GM21619 (cell line): ENCODE results near the gene FAM170B.

Source experiments
- ATAC-seq: cut with Tn5 transposase; IDR thresholded peaks from one replicate; pipeline ENCODE4 v1.9.1; 2021; ENCODE audit not compliant: unreplicated experiment

FAM170B gene

GRCh38 chr10:49128854-49129253, 5.0 kb downstream of the FAM170B start:
- no peak for ATAC-seq

DNA sequence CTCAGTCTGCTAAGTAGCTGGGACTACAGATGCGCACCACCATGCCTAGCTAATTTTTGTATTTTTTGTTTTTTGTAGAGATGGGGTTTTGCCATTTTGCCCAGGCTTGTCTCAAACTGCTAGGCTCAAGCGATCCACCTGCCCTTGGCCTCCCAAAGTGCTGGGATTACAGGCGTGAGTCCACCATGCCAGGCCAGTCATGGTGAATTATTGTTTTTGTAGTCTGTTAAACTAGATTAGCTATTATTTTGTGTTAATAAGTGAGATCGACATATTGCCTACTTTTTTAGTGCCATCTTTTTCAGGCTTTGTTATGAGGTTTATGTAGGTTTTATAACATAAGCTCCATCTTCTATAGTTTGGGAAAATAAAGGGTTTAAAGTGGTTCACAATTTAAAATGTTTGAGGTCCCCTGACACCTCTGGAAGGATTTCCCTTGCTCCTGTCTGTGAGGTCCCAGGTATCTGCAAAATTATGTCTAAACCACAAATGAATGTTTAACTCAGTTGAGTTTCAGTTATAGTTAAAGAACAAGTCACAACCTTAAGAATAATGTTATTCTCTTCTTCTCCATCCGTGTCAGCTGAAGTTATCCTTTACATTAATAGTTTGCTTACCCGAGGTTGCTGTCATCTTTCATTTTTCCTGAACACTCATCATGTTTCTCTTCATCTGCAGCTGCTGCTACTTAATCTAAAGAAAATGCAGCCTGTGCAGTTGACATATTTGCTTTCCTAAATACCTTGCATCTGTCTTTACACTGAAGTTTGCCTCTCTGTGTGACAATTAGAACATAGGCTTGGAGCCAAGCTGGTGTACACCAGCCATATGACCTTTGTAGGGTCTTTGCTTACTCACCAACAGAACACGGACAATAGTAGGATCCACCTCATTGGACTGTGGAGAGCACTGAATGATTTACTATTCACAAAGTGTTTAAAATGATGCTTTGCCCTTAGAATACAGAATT, 9.6 kb downstream of the FAM170B start:
- no peak for ATAC-seq

DNA sequence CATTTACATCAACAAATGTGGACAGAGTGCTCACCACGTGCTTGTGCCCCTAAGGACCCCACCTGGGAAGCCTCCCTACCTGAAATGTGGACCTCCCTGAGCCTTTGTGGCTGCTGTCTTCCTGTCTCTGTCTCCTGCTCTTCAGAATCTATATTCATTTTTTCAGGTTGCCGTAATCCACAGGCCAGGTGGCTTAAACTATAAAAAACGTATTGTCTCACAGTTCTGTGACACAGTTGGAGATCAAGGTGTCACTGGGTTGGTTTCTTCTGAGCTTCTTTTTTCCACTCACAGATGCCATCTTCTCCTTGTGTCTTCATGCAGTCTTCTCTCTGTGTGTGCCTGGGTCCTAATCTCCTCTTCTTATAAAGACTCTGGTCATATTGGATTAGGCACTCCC, 12.9 kb downstream of the FAM170B start:
- ATAC-seq, result no peak

DNA sequence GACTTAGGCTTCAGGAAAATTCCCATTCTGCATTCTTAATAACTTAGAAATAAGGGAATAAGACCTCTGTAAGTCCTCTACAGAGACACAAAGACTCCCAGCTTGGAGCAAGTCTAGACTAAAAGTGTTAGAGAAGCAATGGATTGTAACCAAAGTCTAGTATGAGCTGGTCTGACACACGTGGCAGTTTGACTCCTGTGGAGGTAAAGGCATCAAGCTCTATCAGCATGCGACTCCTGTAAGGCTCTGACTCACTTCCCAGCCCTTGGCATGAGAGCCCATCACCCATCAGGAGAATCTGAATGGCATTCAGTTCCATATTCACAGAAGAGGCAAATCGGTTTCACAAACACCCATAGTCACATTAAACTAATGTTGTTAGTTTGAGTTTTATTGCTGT, 14.1 kb downstream of the FAM170B start:
- no peak for ATAC-seq

DNA sequence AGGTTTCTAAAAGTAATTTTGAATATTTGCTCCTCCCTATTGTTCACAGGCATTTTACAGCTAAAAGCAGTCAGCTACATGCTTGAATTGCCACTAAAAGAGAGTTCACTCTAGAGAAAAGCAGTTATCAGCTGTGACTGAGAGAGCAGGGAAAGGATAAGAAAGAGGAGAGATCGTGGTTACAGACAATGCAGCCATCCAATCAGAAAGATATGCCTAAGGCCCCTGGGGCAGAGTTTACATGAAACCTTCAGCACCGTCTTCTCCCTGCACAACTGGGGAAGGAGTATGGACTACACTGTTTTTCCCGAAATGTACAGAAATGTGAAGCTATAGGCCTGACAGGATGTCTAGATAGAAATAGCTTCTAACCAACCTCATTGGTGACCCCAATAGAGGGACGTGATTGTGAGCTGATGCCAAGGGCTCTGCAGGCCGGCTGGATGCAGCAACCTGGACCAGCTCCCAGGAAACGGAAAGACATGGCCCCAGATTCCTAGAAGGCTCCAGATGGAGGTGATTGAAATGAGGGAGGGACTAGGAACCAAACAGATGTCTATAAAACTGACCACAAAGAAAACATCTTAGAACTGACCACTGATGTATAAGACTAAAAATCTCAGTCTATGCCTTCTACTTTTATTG, 15.3 kb downstream of the FAM170B start:
- no peak for ATAC-seq

GRCh38 chr10:49117376-49118070, 16.3 kb downstream of the FAM170B start:
- ATAC-seq, result no peak

DNA sequence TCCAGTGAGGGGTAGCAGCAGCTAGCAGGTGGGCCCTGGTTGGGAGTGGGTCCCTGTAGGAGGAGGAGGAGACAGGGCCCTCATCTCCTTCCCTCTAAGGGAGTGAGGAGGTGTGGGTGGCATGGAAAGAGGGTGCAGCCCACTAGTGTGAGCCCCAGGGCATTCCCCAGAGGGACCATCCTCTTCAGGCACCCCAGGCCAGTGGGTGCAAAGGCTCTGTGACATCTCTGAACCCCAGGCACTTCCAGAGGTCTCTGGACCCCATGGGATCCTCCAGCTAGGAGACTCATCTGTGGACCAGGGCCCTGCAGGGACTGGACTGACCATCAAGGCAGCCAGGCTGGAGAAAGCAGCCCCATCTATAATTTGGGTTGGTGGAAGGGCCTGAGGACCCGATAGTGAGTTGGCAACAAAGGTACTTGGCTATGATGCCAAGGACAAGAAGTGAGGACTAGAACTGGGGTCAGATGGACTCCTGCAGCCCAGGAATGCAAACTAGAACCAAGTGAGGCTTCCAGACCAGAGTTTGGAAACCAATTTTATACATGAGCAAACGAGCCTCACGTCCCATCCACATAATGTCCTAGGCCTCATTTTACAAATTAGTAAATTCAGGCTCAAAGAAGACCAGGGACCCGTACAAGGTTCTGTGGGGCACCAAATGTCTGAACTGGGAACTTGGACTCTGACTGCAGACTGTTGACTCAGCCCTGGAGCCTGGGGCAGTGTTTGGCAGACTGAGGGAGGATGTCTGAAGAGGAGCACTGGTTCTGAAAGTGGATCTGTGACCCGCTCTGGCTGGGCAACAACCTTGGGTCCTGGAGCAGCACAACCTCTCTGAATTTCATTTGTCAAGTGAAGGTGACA, 17.1 kb downstream of the FAM170B start:
- no peak for ATAC-seq

- ATAC-seq, result no peak
These were observed 17.9 kb downstream of the FAM170B start for GRCh38 chr10:49115796-49116508.

DNA sequence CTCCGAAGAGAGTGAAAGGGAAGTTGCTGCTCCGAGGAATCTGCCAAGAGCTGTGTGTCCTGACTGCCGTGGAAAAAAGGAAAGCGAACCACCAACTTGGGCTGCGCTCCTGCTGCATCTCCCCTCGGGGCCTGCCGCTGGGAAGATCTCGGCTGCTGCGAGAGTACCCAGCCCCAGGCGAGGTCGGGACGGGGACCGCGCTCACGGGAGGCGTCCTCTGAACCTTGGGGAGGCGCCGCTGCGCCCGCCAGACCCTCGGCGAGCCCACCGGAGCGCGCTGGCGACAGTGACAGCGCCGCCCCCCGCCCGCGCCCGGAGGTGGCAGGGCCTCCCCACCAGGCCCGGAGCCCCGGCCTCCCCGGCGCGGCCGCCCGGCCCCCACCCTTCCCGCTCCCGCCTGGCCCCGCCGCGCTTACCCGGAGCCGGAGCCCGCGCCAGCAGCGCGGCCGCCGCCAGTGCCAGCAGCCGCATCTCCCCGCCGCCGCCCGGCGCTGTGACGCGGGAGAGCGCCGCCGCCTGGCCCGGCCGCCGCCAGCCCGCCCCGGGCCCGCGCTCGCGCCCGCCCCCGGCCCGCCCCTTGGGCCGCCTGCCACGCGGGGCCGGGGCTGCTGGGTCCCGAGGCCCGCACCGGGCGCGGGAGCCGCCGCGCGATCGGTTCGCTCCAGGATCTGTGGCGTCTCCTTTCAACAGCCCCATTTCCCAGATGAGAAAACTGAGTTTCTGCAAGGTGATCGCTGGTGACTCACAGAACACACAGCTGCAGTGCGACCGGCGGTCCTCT, 18.6 kb downstream of the FAM170B start, which contains the start of gene VSTM4:
TSS of gene VSTM4 (minus strand) at position 508 of the 781 bp plus-strand sequence. CDS start at position 471, 37 bp downstream.
- ATAC-seq, result no peak

DNA sequence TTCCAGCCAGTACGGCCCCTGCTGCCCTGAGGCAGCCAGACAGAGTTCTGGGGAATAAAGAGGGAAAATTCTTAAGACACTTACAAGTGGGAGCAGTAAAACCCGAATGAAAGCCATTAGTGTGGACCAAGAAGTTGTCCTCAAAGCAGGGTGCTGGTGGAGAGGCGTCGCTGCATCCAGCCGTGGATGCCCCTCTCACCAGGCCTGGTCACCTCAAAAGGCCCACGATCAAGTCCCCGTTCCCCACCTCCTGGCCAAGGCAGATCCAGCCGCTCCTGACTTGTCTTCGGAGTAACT, 19.2 kb downstream of the FAM170B start:
- ATAC-seq, result no peak

DNA sequence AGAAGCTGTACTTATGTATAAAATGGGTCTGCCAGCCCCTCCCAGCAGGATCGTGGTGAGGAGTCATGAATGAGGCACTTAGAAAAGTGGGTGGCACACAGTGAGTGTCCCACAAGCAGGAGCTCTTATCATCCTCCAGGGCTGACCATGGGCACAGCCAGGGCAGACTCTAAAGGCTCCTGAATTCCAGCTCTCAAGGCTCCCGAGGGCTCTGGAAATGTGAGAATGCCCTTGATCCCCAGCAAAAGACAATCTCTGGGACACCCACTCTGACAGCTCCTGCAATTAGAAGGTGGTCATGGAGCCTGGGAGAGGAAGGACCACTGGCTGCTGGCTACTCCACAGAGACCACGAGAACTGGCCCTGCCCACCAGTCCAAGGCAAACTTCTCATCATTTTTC, 20.1 kb downstream of the FAM170B start:
- no peak for ATAC-seq

- ATAC-seq, result no peak
These were observed 21.0 kb downstream of the FAM170B start for GRCh38 chr10:49112851-49113250.

DNA sequence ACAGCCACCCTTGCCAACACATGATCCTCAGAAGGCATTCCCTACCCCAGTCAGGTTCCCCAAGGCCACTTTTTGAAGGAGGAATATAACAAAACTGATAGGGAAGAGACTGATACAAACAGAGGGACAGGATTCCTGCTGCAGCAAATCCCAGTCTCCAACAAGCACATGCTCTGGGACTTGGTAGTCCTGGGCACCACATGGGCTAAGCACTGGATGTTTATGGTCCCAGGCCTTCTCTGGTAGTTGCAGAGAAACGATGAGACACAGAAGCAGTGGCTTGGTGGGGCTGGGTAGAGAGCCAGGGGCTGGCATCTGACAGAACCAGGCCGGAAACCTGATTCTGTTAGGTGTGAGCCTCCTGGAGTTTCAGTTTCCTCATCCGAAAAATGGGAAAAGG, 21.7 kb downstream of the FAM170B start:
- ATAC-seq, result no peak

GRCh38 chr10:49111320-49111698, 22.5 kb downstream of the FAM170B start:
- ATAC-seq, result no peak

- no peak for ATAC-seq
These were observed 23.0 kb downstream of the FAM170B start for GRCh38 chr10:49110684-49111319.

DNA sequence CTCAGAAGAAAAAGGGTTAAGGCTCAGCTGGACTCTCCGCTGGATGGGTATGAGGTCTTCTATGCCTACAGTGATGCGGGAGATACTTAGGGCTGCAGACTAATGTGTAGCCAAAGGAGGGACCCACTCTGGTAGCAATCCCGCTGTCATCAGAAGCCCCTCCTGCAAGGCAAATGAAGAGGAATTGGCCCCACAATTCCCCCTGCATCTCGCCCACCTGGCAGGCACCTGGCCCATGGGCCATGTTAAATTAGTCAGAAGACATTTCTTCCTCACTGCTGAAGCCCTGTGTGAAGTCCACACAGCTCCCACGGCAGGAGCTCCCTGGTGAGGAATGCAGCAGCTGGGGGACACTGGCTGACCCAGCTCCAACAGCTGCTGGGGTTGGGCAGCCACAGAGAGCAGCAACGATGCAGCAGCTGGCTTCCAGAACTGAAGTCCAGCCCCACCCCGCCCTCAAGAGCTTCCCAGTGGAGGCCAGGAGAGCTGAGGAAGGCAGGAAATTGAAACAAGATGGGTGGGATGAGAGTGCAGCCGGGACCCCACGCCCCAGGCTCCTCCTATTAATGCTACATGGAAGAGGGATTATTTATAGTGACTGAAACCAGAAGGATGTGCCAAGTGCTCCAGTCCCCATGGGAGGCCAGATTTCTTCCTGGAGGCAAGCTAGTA, 24.0 kb downstream of the FAM170B start:
- no peak for ATAC-seq

DNA sequence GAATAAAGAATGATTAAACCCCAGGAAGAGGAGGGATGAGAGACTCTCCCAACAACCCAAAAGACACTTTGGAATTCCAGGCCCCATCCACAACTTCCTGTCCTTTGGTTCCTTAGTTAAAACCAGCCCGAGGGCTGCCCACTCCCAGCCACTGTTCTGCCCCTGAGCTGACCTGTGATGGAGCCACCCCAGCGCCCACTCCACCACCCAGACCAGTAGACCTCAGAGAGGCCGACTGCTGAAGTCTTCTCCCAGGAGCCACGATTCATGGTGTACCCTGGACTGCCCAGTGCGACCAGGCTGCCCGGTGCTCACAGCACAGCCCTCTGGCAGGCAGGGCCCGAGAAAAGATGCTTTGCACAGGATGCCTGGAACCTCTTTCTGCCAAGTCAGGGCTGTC, 25.2 kb downstream of the FAM170B start:
- no peak for ATAC-seq

- no peak for ATAC-seq
These were observed 25.9 kb downstream of the FAM170B start for GRCh38 chr10:49107887-49108267.
